ENCODE results near the gene PLA2G4B.

The PLA2G4B gene

GRCh38 chr15:41858756-41859155, 20.1 kb downstream of the PLA2G4B start:
- Histone ChIP-seq H3K79me2 (ENCODE audit: low read length) (no peaks in the 10 kb centered on the region), H3K4me2 (ENCODE audit: low read length) (no peak overlapping the region), H3K4me1 (ENCODE audit: low read length) (no peaks in the 10 kb centered on the region), H4K20me1 (ENCODE audit: insufficient read depth, low read length) (no peaks in the 10 kb centered on the region), H2AFZ (ENCODE audit: low read depth, low read length) (no peak overlapping the region), H3K36me3 (replicated peaks; ENCODE audit: low read depth, low read length) (no peaks in the 10 kb centered on the region), H3K9ac (ENCODE audit: low read length) (no peak overlapping the region), H3K4me3 (ENCODE audit: low read length) (no peak overlapping the region), H3K9me3 (ENCODE audit: insufficient read depth, low read length) (no peaks in the 10 kb centered on the region), H3K27me3 (ENCODE audit: low read depth, low read length) (no peaks in the 10 kb centered on the region), H3K27ac (ENCODE audit: low read length) (no peak overlapping the region)
- TF ChIP-seq, protein P1, sequence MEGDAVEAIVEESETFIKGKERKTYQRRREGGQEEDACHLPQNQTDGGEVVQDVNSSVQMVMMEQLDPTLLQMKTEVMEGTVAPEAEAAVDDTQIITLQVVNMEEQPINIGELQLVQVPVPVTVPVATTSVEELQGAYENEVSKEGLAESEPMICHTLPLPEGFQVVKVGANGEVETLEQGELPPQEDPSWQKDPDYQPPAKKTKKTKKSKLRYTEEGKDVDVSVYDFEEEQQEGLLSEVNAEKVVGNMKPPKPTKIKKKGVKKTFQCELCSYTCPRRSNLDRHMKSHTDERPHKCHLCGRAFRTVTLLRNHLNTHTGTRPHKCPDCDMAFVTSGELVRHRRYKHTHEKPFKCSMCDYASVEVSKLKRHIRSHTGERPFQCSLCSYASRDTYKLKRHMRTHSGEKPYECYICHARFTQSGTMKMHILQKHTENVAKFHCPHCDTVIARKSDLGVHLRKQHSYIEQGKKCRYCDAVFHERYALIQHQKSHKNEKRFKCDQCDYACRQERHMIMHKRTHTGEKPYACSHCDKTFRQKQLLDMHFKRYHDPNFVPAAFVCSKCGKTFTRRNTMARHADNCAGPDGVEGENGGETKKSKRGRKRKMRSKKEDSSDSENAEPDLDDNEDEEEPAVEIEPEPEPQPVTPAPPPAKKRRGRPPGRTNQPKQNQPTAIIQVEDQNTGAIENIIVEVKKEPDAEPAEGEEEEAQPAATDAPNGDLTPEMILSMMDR (IDR thresholded peaks at IDR 0.05; ENCODE audit: low read depth, low read length), result no peak
- no peak for TF ChIP-seq EZH2phosphoT487 (IDR thresholded peaks at IDR 0.05; ENCODE audit: low read depth)

DNA sequence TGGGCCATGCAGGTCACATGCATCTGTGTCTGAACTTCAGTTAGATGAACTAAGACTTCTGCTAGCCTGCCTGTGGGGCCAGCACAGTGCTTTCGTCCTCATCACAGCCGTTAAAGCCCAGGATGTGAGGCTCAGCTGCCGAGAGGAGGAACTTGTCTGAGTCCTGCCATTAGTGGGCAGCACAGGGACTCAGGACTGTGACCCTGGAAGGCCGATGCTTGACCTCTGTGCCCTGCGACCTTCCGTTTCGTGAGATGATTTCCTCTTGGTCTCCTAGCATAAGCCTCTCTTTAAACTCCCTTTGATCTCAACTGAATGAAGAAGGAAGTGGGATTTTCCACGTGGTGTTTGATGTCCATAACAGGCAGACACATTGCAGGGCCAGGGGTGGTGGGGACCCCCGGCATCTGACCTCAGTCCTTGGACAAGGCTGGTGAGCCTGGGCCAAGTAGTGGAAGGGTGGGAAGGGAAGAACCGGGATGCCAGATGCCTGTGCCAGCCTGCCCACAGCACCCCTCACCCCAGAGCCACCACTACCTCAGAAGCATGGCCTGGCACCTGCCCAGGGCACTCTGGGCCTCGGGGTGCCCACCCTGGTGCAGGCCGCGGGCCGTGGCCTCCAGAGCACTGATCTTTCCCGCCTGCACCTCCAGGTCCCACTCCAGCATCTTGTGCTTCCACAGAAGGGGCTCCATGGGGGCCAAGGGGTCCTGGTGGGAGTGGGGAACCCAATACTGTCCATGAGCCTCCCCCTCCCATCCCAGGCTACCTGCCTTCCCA, 21.6 kb downstream of the PLA2G4B start:
- Histone ChIP-seq H4K20me1 (ENCODE audit: insufficient read depth, low read length) (no peaks in the 10 kb centered on the region), H3K9me3 (ENCODE audit: insufficient read depth, low read length) (no peaks in the 10 kb centered on the region), H3K79me2 (ENCODE audit: low read length) (no peaks in the 10 kb centered on the region), H3K36me3 (replicated peaks; ENCODE audit: low read depth, low read length) (no peaks in the 10 kb centered on the region), H3K27ac (ENCODE audit: low read length) (no peak overlapping the region), H3K4me1 (ENCODE audit: low read length) (no peaks in the 10 kb centered on the region), H3K4me3 (ENCODE audit: low read length) (no peak overlapping the region), H3K4me2 (ENCODE audit: low read length) (no peak overlapping the region), H2AFZ (ENCODE audit: low read depth, low read length) (peak overlapping the region; percentile 5; the same call in 1 of the 2 replicates), H3K9ac (ENCODE audit: low read length) (no peak overlapping the region), H3K27me3 (ENCODE audit: low read depth, low read length) (no peaks in the 10 kb centered on the region)
- TF ChIP-seq, protein P1 (IDR thresholded peaks at IDR 0.05; ENCODE audit: low read depth, low read length), result no peak
- TF ChIP-seq EZH2phosphoT487 (IDR thresholded peaks at IDR 0.05; ENCODE audit: low read depth), result no peak

GRCh38 chr15:41861736-41862356, 23.2 kb downstream of the PLA2G4B start:
- Histone ChIP-seq H3K27me3 (ENCODE audit: low read depth, low read length) (no peaks in the 10 kb centered on the region), H3K9me3 (ENCODE audit: insufficient read depth, low read length) (no peaks in the 10 kb centered on the region), H3K4me2 (ENCODE audit: low read length) (no peak overlapping the region), H3K36me3 (replicated peaks; ENCODE audit: low read depth, low read length) (no peaks in the 10 kb centered on the region), H4K20me1 (ENCODE audit: insufficient read depth, low read length) (no peaks in the 10 kb centered on the region), H2AFZ (ENCODE audit: low read depth, low read length) (no peak overlapping the region), H3K4me3 (ENCODE audit: low read length) (no peak overlapping the region), H3K9ac (ENCODE audit: low read length) (no peak overlapping the region), H3K4me1 (ENCODE audit: low read length) (no peaks in the 10 kb centered on the region), H3K79me2 (ENCODE audit: low read length) (no peaks in the 10 kb centered on the region), H3K27ac (ENCODE audit: low read length) (no peak overlapping the region)
- TF ChIP-seq, protein P1 (IDR thresholded peaks at IDR 0.05; ENCODE audit: low read depth, low read length), result no peak
- no peak for TF ChIP-seq EZH2phosphoT487 (IDR thresholded peaks at IDR 0.05; ENCODE audit: low read depth)

GRCh38 chr15:41862515-41863116, 24.0 kb downstream of the PLA2G4B start:
- Histone ChIP-seq H3K27me3 (ENCODE audit: low read depth, low read length) (no peaks in the 10 kb centered on the region), H4K20me1 (ENCODE audit: insufficient read depth, low read length) (no peaks in the 10 kb centered on the region), H3K79me2 (ENCODE audit: low read length) (no peaks in the 10 kb centered on the region), H3K9me3 (ENCODE audit: insufficient read depth, low read length) (no peaks in the 10 kb centered on the region), H3K4me1 (ENCODE audit: low read length) (no peaks in the 10 kb centered on the region), H3K4me3 (ENCODE audit: low read length) (no peak overlapping the region), H3K9ac (ENCODE audit: low read length) (no peak overlapping the region), H3K27ac (ENCODE audit: low read length) (no peak overlapping the region), H3K4me2 (ENCODE audit: low read length) (no peak overlapping the region), H2AFZ (ENCODE audit: low read depth, low read length) (no peak overlapping the region), H3K36me3 (replicated peaks; ENCODE audit: low read depth, low read length) (no peaks in the 10 kb centered on the region)
- no peak for TF ChIP-seq EZH2phosphoT487 (IDR thresholded peaks at IDR 0.05; ENCODE audit: low read depth)
- TF ChIP-seq, protein P1 (IDR thresholded peaks at IDR 0.05; ENCODE audit: low read depth, low read length), result no peak
